Central memory CD4-positive, alpha-beta T cell (primary cell): Measurements from ENCODE around the gene CCDC127.
"Not testable (repeated sequence)": the region's sequence is repeated elsewhere in the genome, so short reads cannot be mapped to it uniquely, and the experiment has no call there.

Source experiments
- DNase-seq: peaks from one replicate; pipeline ENCODE4 v3.0.0; 2022

CCDC127 gene

GRCh38 chr5:231661-232060 is 13.7 kb upstream of the CCDC127 start:
- no peak for DNase-seq

GRCh38 chr5:230711-231110 is 12.8 kb upstream of the CCDC127 start:
- no peak for DNase-seq

DNA sequence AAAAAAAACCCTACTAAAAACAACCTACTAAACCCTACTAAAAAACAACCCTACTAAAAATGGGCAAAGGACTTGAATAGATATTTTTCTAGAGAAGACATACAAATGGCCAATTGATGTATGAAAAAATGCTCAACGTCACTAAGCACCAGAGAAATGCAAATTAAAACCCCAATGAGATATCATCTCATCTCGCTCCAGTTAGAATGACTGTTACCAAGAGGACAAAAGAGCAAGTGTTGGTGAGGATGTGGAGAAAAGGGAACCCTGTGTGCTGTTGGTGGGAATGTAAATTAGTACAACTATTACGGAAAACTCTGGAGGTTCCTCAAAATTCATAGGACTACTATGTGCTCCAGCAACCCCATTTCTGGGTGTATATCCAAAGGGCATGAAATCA is 10.9 kb upstream of the CCDC127 start:
- no peak for DNase-seq

DNA sequence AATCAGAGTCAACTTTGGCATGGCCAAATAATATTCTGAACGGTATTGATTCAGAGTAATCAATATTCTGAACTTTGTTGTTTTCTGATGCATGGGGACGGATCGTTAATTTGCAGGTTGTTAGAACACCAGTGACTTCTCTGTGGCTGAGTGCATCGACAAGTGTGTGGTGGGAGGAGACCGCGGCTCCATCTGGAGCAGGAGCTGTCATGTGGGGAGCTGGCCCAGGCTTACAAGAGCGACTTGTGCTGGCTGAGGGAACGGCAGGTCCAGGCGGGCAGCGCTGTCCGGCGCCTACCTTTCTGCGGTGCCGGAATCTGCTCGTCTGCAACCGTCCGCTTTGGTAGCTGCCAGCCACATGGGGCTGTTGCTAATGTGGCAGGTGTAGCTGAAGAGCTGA is 9.4 kb upstream of the CCDC127 start:
- not testable (repeated sequence) for DNase-seq

DNA sequence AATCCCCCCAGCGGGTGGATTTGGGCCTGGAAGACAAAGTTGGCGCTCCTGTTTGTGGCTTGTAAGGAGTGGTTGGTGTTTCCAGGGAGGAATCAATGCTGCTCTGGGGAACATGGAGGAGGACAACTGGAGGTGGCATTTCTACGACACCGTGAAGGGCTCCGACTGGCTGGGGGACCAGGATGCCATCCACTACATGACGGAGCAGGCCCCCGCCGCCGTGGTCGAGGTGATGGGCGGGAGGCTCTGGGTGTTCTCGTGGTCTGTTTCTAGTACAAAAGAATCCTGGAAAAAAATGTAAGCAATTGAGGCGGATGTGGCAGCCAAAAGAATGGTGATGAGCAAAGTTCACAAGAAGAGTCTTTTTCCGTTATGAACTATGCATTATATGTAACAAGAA is 7.4 kb upstream of the CCDC127 start:
- DNase-seq = no peak

GRCh38 chr5:223791-224190 is 5.8 kb upstream of the CCDC127 start:
- DNase-seq = no peak

GRCh38 chr5:222951-223715 is 5.2 kb upstream of the CCDC127 start:
- not testable (repeated sequence) for DNase-seq

GRCh38 chr5:219991-220390 is 2.0 kb upstream of the CCDC127 start:
- DNase-seq = peak; percentile 35

DNA sequence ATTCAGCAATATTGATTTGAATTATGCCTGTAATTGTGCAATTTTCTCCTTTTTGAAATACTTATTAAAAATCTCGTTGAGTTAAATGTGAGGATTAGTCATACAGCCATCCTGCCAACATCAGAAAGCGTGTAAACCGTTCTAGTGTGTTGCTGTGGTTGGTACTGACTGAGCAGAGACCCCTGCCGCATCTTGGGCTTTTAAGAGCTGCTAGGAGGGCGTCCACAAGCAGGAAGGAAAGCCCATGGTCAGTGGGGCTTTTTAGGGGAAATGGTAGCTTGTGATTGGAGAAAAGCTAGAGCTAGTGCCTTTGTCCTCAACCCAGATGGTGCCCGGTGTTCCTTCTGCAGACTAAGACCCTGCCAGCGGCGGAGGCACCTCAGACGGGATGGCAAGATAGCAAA is 1.5 kb upstream of the CCDC127 start:
- DNase-seq = peak; percentile 13

DNA sequence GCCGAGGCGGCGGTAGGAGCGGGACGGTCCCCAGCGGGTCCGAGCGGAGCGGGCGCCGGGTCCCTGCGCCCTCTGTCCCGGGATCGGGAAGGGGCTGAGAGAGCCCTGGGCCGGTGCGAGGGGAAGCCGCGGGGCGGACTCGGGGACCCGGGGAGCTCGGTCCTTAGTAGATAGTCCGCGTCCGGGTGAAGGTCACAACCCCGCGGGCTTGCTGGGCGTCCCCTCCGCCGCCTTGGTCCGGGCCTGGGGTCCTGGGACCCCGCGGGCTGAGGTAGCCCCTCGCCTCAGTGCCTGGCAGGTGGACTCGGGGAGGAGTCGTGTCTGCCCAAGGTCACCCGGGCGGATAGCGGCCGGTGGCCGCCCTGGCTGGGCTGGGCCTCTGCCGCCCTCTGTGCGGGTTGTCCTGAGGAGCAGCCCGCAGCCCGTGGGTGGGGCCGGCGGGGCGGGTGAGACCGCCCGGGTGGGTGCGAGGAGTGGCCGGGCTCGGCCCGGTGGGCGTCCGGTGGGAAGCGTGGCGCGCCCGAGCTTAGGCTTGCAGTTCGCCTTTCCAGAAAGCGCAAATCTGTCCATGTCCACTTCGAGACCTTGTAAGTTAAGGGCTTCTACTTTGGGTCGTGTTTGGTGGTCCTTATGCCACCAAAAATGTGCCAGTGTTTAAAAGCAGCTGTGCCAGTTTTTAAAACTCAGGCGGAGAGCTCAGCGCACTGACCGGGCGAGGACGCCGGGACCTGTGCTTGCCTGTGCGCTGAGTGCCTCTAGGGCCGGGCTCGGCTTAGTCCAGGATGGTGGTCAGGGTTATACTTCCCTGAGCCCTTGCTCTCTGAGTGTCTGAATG is 721 bp upstream of the CCDC127 start:
- DNase-seq = no peak

- not testable (repeated sequence) for DNase-seq
Observed at GRCh38 chr5:216076-216475, 1.9 kb downstream of the CCDC127 start.

DNA sequence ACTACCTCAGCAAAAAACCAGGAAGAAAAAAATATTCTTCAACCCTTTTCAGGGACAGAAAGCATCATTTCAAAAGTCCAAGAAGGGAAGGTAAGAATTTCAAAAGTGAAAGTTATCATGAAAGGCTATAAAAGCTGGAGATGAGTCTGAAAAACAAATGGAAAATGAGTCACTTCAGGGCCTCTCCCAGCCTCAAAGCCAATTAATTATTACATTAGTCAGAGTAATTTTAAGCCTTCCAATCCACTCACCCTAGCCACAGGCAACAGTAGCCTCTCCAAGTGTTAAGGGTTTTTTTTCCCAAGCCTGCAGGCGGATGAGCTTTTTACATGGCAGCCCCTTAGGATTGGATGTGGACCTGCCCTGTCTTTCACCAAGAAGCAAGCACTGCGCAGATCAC is 2.7 kb downstream of the CCDC127 start:
- not testable (repeated sequence) for DNase-seq

DNA sequence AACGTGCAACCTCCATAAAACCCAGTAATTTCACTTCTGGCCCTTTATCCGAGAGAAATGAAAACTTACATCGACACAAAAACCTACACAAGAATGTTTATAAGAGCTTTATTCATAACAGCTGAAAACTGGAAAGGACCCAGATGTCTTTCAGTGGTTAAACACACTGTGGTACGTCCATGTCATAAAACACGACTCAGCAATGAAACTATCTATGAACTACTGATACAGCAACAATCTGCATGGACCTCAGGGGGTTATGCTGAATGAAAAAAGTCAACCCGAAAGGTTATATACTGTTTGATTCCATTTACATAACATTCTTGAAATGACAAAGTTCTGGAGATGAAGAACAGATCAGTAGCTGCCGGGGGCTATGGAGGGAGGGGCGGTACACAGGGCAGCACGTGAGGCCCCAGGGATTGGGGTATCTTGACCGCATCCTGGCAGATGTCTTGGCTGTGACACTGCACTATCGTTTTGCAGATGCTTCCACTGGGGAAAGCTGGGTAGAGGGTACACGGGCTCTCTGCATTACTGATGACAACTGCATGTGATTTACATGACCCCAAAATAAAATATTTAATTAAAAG is 4.1 kb downstream of the CCDC127 start:
- no peak for DNase-seq

DNA sequence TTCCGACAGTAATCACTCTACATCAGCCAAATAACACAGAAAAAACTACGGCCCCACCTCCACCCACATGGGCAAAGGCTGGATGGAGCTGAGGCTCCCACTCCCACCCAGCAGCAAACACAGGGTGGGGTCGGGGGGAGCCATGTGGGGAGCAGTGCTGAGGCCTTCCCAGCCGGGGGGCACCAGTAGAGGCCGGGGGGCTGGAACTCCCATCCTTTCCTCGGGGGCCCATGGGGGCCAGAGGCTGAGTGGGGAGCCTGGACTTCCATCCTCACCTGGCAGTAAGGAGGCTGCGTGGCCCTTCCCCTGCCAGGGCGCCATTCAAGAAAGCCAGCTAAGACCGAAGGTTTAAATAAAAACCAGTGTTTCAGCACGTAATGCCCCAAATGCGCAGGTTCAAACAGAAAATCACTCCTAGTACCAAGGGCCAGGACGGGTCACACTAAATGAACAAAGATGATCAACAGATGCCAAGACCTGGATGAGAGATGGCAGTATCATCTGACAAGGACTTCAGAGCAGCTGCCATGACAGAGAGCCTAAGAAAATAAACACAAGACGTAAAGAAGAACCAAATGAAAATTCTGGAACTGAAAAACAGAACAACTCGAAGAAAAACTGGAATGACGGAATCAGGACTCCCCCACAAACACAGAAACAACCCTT is 9.4 kb downstream of the CCDC127 start:
- no peak for DNase-seq

DNA sequence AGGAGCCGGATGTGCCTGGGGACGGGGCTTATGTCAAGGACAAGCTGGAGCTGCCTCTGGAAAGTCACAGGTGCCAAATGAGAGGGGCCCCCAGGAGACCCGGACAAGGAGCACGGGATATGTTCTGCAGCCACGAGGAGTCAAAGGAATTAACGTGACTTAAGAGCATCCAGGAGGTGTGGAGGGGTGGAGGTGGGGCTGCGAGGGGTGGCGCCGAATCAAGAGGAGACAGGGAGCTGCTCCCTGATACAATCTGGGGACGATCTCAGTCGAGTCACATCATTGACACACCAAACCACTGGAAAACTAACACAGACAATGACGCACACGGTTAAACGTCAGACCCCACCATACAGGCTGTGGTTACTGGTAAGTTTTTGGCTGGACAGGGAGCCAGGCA is 10.4 kb downstream of the CCDC127 start:
- DNase-seq = no peak

GRCh38 chr5:206927-207536 is 10.9 kb downstream of the CCDC127 start:
- DNase-seq = no peak

GRCh38 chr5:206406-206805 is 11.5 kb downstream of the CCDC127 start:
- DNase-seq = no peak

DNA sequence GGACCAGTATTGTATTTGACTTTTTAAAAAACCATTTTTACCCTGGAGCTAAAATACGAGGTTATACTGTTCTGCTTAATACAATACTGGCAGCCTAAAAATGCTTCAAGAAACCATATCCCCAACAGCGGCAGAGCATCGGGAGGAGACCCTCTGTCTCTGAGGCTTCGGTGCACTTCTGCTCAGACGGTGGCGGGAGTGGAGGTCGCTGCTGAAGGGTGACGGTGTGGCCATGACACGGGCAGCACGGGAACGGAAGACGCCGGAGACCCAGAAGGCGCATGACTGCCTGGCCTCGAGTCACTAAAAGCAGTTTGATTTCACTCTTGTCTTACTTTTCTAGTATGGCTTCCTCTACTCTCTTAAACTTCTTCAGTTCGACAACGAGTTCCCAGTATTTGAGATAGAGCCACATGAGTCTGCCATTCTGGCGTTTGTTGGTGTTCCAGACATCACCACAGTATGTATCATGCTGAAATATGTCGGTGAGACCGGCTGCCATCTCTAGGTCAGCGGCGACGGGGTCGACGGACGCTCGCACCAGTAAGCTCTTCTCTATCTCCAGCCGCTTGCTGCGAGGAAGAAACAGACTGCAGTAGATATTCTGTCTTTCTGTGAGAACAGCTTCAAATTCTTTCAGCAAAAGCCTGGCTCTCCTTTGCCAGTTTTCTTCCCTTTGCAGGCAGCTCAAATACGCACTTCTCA is 12.8 kb downstream of the CCDC127 start:
- DNase-seq = no peak

GRCh38 chr5:204462-204861 is 13.5 kb downstream of the CCDC127 start:
- DNase-seq = no peak

DNA sequence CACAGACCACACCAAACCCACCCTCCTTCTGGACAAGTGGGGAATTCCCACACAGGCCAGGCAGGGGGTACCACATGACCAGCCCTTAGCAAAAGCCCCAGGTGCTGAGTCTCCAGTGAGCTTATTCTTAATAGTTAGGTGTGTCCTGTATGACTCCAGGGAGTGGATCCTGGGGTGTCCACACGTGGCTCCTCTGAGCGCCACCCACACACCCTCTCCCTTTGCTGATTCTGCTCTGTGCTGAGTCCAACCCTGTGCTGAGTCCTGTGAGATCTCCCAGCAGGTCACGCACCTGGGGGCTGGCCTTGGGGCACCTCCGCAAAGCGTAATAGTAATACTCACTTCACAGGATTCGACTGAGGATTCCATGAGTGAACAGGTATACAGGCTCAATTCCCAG is 14.0 kb downstream of the CCDC127 start:
- DNase-seq = no peak

- DNase-seq = no peak
Observed at GRCh38 chr5:203246-203930, 14.6 kb downstream of the CCDC127 start.

GRCh38 chr5:201672-202071 is 16.3 kb downstream of the CCDC127 start:
- no peak for DNase-seq
